H9 (cell line): ENCODE data around the gene MYOD1. TPM values are rescaled to one million over a fixed set of nuclear protein-coding genes. Genes with fewer than 3 reads are reported as not detected.

Experiments used
- DNase-seq: peaks from one replicate; pipeline ENCODE4 v3.0.0-alpha.2; 2017
- H2AFZ ChIP-seq: one replicate; pipeline ENCODE4 v1.6.1; 2013; ENCODE audit warnings: mild to moderate bottlenecking, low read length, control low read depth, moderate library complexity
- H2AK5ac ChIP-seq: 2 replicates; pipeline ENCODE4 v1.6.1; 2013; ENCODE audit warnings: low read length, control low read depth, mixed read lengths; ENCODE audit not compliant: insufficient read length
- H2BK120ac ChIP-seq: one replicate; pipeline ENCODE4 v1.6.1; 2013; ENCODE audit warnings: low read depth, mild to moderate bottlenecking, low read length, control low read depth, inconsistent platforms; ENCODE audit not compliant: poor library complexity, severe bottlenecking
- H2BK12ac ChIP-seq: 2 replicates; pipeline ENCODE4 v1.6.1; 2013; ENCODE audit warnings: low read length, control low read depth, mixed read lengths, low read depth; ENCODE audit not compliant: insufficient read length
- H2BK15ac ChIP-seq: 2 replicates; pipeline ENCODE4 v1.6.1; 2013; ENCODE audit warnings: low read depth, low read length, control low read depth
- H2BK20ac ChIP-seq: one replicate; pipeline ENCODE4 v1.6.1; 2013; ENCODE audit warnings: low read depth, mild to moderate bottlenecking, low read length, control low read depth, inconsistent platforms; ENCODE audit not compliant: poor library complexity, severe bottlenecking
- H2BK5ac ChIP-seq: 2 replicates; pipeline ENCODE4 v1.6.1; 2013; ENCODE audit warnings: low read length, control low read depth, mixed read lengths; ENCODE audit not compliant: insufficient read length
- H3K14ac ChIP-seq: 2 replicates; pipeline ENCODE4 v1.6.1; 2013; ENCODE audit warnings: low read length, control low read depth; ENCODE audit not compliant: insufficient read depth
- H3K18ac ChIP-seq: 2 replicates; pipeline ENCODE4 v1.6.1; 2013; ENCODE audit warnings: low read depth, mild to moderate bottlenecking, mixed read lengths, low read length, control low read depth; ENCODE audit not compliant: insufficient read length
- H3K23ac ChIP-seq: 2 replicates; pipeline ENCODE4 v1.6.1; 2013; ENCODE audit warnings: low read length, control low read depth, mixed read lengths, low read depth; ENCODE audit not compliant: insufficient read length
- H3K23me2 ChIP-seq: 2 replicates; pipeline ENCODE4 v1.6.1; 2013; ENCODE audit warnings: low read depth, mild to moderate bottlenecking, mixed read lengths, low read length, control low read depth; ENCODE audit not compliant: insufficient read length, poor library complexity, severe bottlenecking
- H3K27ac ChIP-seq: 2 replicates; pipeline ENCODE4 v1.5.1; 2013; ENCODE audit warnings: low read length, control low read depth, mixed read lengths, low read depth; ENCODE audit not compliant: insufficient read length
- H3K27me3 ChIP-seq: 2 replicates; pipeline ENCODE4 v1.6.1; 2013; ENCODE audit warnings: low read length, control low read depth, inconsistent platforms; ENCODE audit not compliant: insufficient read depth
- H3K4ac ChIP-seq: 2 replicates; pipeline ENCODE4 v1.6.1; 2013; ENCODE audit warnings: low read depth, mild to moderate bottlenecking, control low read depth, inconsistent platforms, low read length, moderate library complexity
- H3K4me1 ChIP-seq: 2 replicates; pipeline ENCODE4 v1.6.1; 2013; ENCODE audit warnings: low read length, control low read depth, inconsistent platforms; ENCODE audit not compliant: insufficient read depth
- H3K4me2 ChIP-seq: 2 replicates; pipeline ENCODE4 v1.6.1; 2013; ENCODE audit warnings: low read length, control low read depth, mixed read lengths; ENCODE audit not compliant: insufficient read length, insufficient read depth
- H3K56ac ChIP-seq: 2 replicates; pipeline ENCODE4 v1.6.1; 2013; ENCODE audit warnings: low read depth, mild to moderate bottlenecking, mixed read lengths, low read length, control low read depth; ENCODE audit not compliant: insufficient read length
- H3K79me1 ChIP-seq: 2 replicates; pipeline ENCODE4 v1.6.1; 2013; ENCODE audit warnings: low read depth, mild to moderate bottlenecking, moderate library complexity, low read length, control low read depth, inconsistent platforms; ENCODE audit not compliant: insufficient read depth, poor library complexity, severe bottlenecking
- H3K79me2 ChIP-seq: 2 replicates; pipeline ENCODE4 v1.6.1; 2013; ENCODE audit warnings: low read length, control low read depth, inconsistent platforms; ENCODE audit not compliant: insufficient read depth
- H3K9ac ChIP-seq: 2 replicates; pipeline ENCODE4 v1.6.1; 2013; ENCODE audit warnings: low read length, control low read depth, mixed read lengths; ENCODE audit not compliant: insufficient read length; ENCODE audit errors: extremely low read depth
- H3K9me3 ChIP-seq: one replicate; pipeline ENCODE4 v1.6.1; 2013; ENCODE audit warnings: low read depth, low read length, inconsistent platforms; ENCODE audit not compliant: control insufficient read depth
- H3T11ph ChIP-seq: one replicate; pipeline ENCODE4 v1.6.1; 2013; ENCODE audit warnings: mild to moderate bottlenecking, low read length, control low read depth, inconsistent platforms
- H4K20me1 ChIP-seq: one replicate; pipeline ENCODE4 v1.6.1; 2013; ENCODE audit not compliant: control insufficient read depth, insufficient read length, insufficient read depth
- H4K5ac ChIP-seq: 2 replicates; pipeline ENCODE4 v1.6.1; 2013; ENCODE audit warnings: low read depth, mild to moderate bottlenecking, mixed read lengths, low read length, control low read depth; ENCODE audit not compliant: insufficient read length
- H4K8ac ChIP-seq: replicated peaks from 2 replicates; pipeline ENCODE4 v1.6.1; 2013; ENCODE audit warnings: low read length, control low read depth, mixed read lengths, low read depth; ENCODE audit not compliant: insufficient read length
- H4K91ac ChIP-seq: 2 replicates; pipeline ENCODE4 v1.6.1; 2013; ENCODE audit warnings: low read depth, mild to moderate bottlenecking, moderate library complexity, mixed read lengths, low read length, control low read depth; ENCODE audit not compliant: insufficient read length
- H3K27ac Mint-ChIP-seq, 3 experiments: 2 replicates in 2 of 3; 3 replicates in 1 of 3; pipeline ENCODE4 v1.8.0; 2020 to 2021; ENCODE audit warnings: mixed read lengths in 3 of 3, mild to moderate bottlenecking in 1 of 3, moderate library complexity in 1 of 3
- H3K27me3 Mint-ChIP-seq: 2 replicates; pipeline ENCODE4 v1.8.0; 2021; ENCODE audit warnings: low read depth, mild to moderate bottlenecking, moderate library complexity, mixed read lengths
- H3K36me3 Mint-ChIP-seq, 3 experiments: 2 replicates in 2 of 3; 3 replicates in 1 of 3; pipeline ENCODE4 v1.8.0; 2020 to 2021; ENCODE audit warnings: low read depth in 3 of 3, mixed read lengths in 3 of 3; ENCODE audit not compliant: insufficient read depth in 1 of 3
- H3K4me1 Mint-ChIP-seq, 2 experiments: 2 replicates each; pipeline ENCODE4 v1.8.0; 2020; ENCODE audit warnings: mixed read lengths in 2 of 2
- H3K4me3 Mint-ChIP-seq, 2 experiments: 2 replicates in 1 of 2; 3 replicates in 1 of 2; pipeline ENCODE4 v1.8.0; 2020 to 2021; ENCODE audit warnings: mild to moderate bottlenecking in 2 of 2, mixed read lengths in 2 of 2, moderate library complexity in 1 of 2
- H3K9me3 Mint-ChIP-seq, 2 experiments: 2 replicates in 1 of 2; 3 replicates in 1 of 2; pipeline ENCODE4 v1.8.0; 2020; ENCODE audit warnings: mild to moderate bottlenecking in 2 of 2, mixed read lengths in 2 of 2, moderate library complexity in 1 of 2
- WGBS: extraction: QIAGEN DNeasy Blood & Tissue Kit; methylation state at CpG from one replicate; pipeline ENCODE4 v1.1.7; 2013; ENCODE audit warnings: missing lambda C conversion rate, low lambda C conversion rate, mixed read lengths; ENCODE audit not compliant: insufficient read length; ENCODE audit errors: extremely low coverage; 5-methylcytosine and 5-hydroxymethylcytosine counted together
- total RNA-seq: library from RNA; stranded (reverse); gene quantifications from 2 replicates; pipeline ENCODE4 v1.2.1, GENCODE V29; 2021
- TF ChIP-seq, protein P1 (sequence below): fragments of 200-600 bp; sonication (generic); conservative IDR thresholded peaks from 3 replicates; pipeline ENCODE4 v1.8.0; 2021; ENCODE audit warnings: antibody characterized with exemption, mild to moderate bottlenecking

The MYOD1 gene
- total RNA-seq, 1 experiment from 2014 or later = not detected

DNA sequence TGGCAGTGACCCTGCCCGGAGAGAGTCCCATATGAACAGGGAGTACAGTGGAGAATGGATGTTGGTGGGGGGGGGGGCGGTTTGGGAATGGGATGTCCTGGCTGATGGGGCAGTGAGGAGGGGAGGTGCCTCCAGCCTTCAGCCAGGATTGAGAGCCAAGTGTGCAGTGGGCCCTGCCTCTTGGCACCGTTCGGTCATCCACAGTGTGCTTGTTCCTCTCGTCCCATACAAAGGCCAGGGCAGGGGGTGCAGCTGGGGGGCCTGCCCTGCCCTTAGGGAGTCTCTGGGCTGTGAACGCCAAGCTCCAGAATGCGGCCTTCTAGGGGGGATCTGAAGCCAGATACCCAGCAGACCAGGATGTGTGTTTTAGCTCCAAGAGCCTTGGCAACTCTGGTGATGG is 49.2 kb downstream of the MYOD1 start:
- Histone ChIP-seq H3K23me2 (no peaks in the 10 kb centered on the region), H2BK12ac (no peak overlapping the region), H3K27me3 (no peaks in the 10 kb centered on the region), H3K4me1 (no peaks in the 10 kb centered on the region), H2BK20ac (no peak overlapping the region), H4K91ac (no peak overlapping the region), H4K5ac (no peak overlapping the region), H3K79me1 (no peaks in the 10 kb centered on the region), H3K27ac (no peak overlapping the region), H2BK120ac (no peak overlapping the region), H3K9me3 (no peaks in the 10 kb centered on the region), H2BK15ac (no peak overlapping the region), H3K14ac (no peak overlapping the region; the same call in 1 of the 2 replicates), H3K56ac (no peak overlapping the region), H4K8ac (no peak overlapping the region), H3K4ac (no peak overlapping the region), H3K18ac (no peak overlapping the region), H4K20me1 (no peaks in the 10 kb centered on the region), H3K79me2 (no peaks in the 10 kb centered on the region), H3K23ac (no peak overlapping the region), H3K9ac (no peak overlapping the region), H2AFZ (no peak overlapping the region), H2BK5ac (no peak overlapping the region), H2AK5ac (no peak overlapping the region), H3K4me2 (no peak overlapping the region), H3T11ph (no peak overlapping the region)
- Mint-ChIP-seq H3K36me3 (no peaks in the 10 kb centered on the region), H3K27me3 (no peaks in the 10 kb centered on the region; the same call in 1 of the 2 replicates), H3K4me1 (peaks cover 4 to 15% of the 10 kb centered on the region in 2 experiments; a peak in 3 of 4 replicates), H3K27ac (0 out of 7 replicates have a peak overlapping the region, but pooled peaks of 1 of the 3 experiments have one; percentile 54), H3K4me3 (no peak overlapping the region), H3K9me3 (no peaks in the 10 kb centered on the region; a peak in 2 of 5 replicates)
- DNase-seq = no peak
- TF ChIP-seq, protein P1, sequence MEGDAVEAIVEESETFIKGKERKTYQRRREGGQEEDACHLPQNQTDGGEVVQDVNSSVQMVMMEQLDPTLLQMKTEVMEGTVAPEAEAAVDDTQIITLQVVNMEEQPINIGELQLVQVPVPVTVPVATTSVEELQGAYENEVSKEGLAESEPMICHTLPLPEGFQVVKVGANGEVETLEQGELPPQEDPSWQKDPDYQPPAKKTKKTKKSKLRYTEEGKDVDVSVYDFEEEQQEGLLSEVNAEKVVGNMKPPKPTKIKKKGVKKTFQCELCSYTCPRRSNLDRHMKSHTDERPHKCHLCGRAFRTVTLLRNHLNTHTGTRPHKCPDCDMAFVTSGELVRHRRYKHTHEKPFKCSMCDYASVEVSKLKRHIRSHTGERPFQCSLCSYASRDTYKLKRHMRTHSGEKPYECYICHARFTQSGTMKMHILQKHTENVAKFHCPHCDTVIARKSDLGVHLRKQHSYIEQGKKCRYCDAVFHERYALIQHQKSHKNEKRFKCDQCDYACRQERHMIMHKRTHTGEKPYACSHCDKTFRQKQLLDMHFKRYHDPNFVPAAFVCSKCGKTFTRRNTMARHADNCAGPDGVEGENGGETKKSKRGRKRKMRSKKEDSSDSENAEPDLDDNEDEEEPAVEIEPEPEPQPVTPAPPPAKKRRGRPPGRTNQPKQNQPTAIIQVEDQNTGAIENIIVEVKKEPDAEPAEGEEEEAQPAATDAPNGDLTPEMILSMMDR = no peak
- no CpG with 5 or more reads among the region's 7 CpGs for WGBS
